Measurements from ENCODE around the gene SNRK. TPM values are rescaled to one million over a fixed set of nuclear protein-coding genes. Genes with fewer than 3 reads are reported as not detected.
A peak's percentile ranks its signal among the peaks of the same experiment; 100 is the strongest.

Gene SNRK
- total RNA-seq, 4 donors from 2014 or later = 30.7 to 50.4 (median 45.8) TPM

DNA sequence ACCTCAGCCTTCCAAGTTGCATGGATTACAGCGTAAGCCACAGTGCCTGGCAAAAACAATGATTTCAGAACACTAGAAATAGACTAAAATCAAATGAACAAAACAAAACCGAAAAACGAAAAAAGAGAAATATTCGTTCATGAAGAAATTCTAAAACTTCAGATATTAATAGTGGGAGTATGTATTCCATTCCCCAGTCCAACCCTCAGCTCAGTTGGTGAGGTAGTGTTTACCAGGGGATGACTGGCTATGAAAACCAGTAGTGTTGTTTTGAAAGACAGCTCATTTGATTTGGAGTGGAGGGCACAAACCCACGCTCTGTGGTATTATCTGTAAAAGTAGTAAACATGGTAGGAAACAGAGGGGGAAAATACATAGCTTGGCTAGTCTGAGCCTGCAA, 6.8 kb upstream of the SNRK start:
- no peak overlapping the region for H3K4me3 ChIP-seq
- no peak for DNase-seq (ENCODE audit: extremely low spot score)
- WGBS = 95% methylated on average over 5 of the region's 5 CpGs
- no peaks in the 10 kb centered on the region for H3K4me1 ChIP-seq
- intact Hi-C loops (cut with DNase I) = no loop called here
- no peaks in the 10 kb centered on the region for H3K9me3 ChIP-seq
- no peaks in the 10 kb centered on the region for H3K36me3 ChIP-seq
- no peaks in the 10 kb centered on the region for H3K27me3 ChIP-seq
- H3K27ac ChIP-seq (replicated peaks in 1 of 4) = no peak overlapping the region
- TF ChIP-seq, protein P1, sequence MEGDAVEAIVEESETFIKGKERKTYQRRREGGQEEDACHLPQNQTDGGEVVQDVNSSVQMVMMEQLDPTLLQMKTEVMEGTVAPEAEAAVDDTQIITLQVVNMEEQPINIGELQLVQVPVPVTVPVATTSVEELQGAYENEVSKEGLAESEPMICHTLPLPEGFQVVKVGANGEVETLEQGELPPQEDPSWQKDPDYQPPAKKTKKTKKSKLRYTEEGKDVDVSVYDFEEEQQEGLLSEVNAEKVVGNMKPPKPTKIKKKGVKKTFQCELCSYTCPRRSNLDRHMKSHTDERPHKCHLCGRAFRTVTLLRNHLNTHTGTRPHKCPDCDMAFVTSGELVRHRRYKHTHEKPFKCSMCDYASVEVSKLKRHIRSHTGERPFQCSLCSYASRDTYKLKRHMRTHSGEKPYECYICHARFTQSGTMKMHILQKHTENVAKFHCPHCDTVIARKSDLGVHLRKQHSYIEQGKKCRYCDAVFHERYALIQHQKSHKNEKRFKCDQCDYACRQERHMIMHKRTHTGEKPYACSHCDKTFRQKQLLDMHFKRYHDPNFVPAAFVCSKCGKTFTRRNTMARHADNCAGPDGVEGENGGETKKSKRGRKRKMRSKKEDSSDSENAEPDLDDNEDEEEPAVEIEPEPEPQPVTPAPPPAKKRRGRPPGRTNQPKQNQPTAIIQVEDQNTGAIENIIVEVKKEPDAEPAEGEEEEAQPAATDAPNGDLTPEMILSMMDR (IDR thresholded peaks at IDR 0.05) = no peak
- TF ChIP-seq POLR2A (IDR thresholded peaks at IDR 0.05; ENCODE audit: low read depth) (no peak), POLR2AphosphoS5 (IDR thresholded peaks at IDR 0.05) (no peak), EP300 (IDR thresholded peaks at IDR 0.05) (no peak)

DNA sequence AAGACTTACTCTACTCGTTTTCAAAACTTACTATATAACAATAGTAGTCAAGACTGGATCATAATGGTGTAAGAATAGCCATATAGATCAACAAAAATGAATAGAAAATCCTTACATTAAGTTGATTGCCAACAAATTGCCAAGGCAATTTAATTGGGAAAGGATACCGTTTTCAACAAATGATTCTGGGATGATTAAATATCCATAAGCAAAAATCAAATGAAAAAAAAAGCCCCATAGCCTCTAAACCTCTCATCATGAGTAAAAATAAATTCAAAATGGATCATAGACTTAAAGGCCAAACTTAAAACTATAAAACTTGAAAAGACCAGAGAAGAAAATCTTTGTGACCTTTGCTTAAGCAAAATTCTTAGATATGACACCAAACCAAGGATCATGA, 5.3 kb upstream of the SNRK start:
- intact Hi-C loops (cut with DNase I) = loop anchor here (10.0 kb wide), 2 partner anchors 116 to 224 kb away; no protein-coding TSS in a partner anchor
- WGBS = 76% methylated on average over 2 of the region's 2 CpGs
- H3K9me3 ChIP-seq = no peaks in the 10 kb centered on the region

DNA sequence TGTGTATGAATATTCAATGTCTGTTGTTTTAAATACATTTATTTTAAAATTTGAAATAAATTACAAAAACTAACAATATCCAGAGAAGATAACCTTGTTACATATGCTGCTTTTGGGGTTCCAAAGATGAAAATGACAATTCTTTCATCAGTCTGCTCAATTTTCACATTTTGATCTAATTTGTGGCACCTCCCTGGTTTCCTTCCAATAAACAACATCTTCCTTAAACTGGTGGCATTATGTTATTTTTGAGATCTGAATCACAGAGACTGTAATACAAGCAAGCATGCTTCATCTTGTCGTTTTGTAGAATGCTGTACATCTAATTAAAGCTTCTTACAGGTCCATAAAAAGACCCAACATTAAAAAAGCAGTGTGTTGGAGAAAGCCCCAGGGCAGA, 2.2 kb upstream of the SNRK start:
- Histone ChIP-seq H3K9me3 (no peaks in the 10 kb centered on the region), H3K36me3 (no peaks in the 10 kb centered on the region), H3K27me3 (no peaks in the 10 kb centered on the region), H3K4me1 (peaks cover 15 to 28% (median 26%) of the 10 kb centered on the region in 4 donors), H3K27ac (replicated peaks in 1 of 4) (no peak overlapping the region), H3K4me3 (no peak overlapping the region)
- 70% methylated on average over 1 of the region's 1 CpG for WGBS
- TF ChIP-seq POLR2AphosphoS5 (IDR thresholded peaks at IDR 0.05) (no peak), EP300 (IDR thresholded peaks at IDR 0.05) (no peak), POLR2A (IDR thresholded peaks at IDR 0.05; ENCODE audit: low read depth) (no peak)
- no peak for DNase-seq (ENCODE audit: extremely low spot score)
- intact Hi-C loops (cut with DNase I) = loop anchor here (10.0 kb wide), 2 partner anchors 119 to 221 kb away; no protein-coding TSS in a partner anchor

More for the DNA sequence above, 5.3 kb upstream of the SNRK start:
- peaks cover 3 to 6% (median 6%) of the 10 kb centered on the region in 4 donors for H3K4me1 ChIP-seq
- no peaks in the 10 kb centered on the region for H3K27me3 ChIP-seq
- TF ChIP-seq, protein P1 (IDR thresholded peaks at IDR 0.05) = no peak
- TF ChIP-seq EP300 (IDR thresholded peaks at IDR 0.05) (no peak), POLR2AphosphoS5 (IDR thresholded peaks at IDR 0.05) (no peak), POLR2A (IDR thresholded peaks at IDR 0.05; ENCODE audit: low read depth) (no peak)
- no peaks in the 10 kb centered on the region for H3K36me3 ChIP-seq
- H3K27ac ChIP-seq (replicated peaks in 1 of 4) = no peak overlapping the region
- DNase-seq (ENCODE audit: extremely low spot score) = no peak
- no peak overlapping the region for H3K4me3 ChIP-seq

DNA sequence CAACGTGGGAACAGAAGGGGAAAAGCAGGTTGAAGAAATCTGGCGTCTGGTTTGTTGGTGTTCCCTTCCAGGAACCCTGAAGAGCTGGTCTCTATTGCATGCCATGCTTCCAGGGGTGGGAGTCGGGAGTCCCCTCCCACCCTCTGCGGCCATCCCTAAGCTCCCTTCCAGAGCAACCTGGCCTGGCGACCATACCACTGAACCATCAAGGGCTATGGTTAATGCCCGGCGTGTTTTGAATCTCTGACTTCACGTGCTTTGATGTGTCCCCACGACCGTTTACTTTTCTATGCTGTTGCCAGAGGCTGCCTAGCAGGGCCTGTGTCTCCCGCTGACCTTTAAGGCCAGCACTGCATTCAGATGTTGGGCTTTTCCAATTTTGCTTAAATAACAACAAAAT, 696 bp upstream of the SNRK start:
- peak overlapping the region; percentile 62 to 92 (median 70) for H3K4me3 ChIP-seq
- no peak for DNase-seq (ENCODE audit: extremely low spot score)
- H3K36me3 ChIP-seq = no peaks in the 10 kb centered on the region
- no peak for TF ChIP-seq POLR2A (IDR thresholded peaks at IDR 0.05; ENCODE audit: low read depth)
- no peak for TF ChIP-seq EP300 (IDR thresholded peaks at IDR 0.05)
- TF ChIP-seq, protein P1 (IDR thresholded peaks at IDR 0.05) = no peak
- TF ChIP-seq POLR2AphosphoS5 (IDR thresholded peaks at IDR 0.05) = no peak
- peak overlapping the region; percentile 86 to 96 (median 90) for H3K27ac ChIP-seq (replicated peaks in 1 of 4)
- WGBS = 39% methylated on average over 9 of the region's 11 CpGs
- H3K4me1 ChIP-seq = peaks cover 29 to 43% (median 41%) of the 10 kb centered on the region in 4 donors
- intact Hi-C loops (cut with DNase I) = loop anchor here (10.0 kb wide), 2 partner anchors 121 to 219 kb away; no protein-coding TSS in a partner anchor
- H3K27me3 ChIP-seq = no peaks in the 10 kb centered on the region
- H3K9me3 ChIP-seq = no peaks in the 10 kb centered on the region

DNA sequence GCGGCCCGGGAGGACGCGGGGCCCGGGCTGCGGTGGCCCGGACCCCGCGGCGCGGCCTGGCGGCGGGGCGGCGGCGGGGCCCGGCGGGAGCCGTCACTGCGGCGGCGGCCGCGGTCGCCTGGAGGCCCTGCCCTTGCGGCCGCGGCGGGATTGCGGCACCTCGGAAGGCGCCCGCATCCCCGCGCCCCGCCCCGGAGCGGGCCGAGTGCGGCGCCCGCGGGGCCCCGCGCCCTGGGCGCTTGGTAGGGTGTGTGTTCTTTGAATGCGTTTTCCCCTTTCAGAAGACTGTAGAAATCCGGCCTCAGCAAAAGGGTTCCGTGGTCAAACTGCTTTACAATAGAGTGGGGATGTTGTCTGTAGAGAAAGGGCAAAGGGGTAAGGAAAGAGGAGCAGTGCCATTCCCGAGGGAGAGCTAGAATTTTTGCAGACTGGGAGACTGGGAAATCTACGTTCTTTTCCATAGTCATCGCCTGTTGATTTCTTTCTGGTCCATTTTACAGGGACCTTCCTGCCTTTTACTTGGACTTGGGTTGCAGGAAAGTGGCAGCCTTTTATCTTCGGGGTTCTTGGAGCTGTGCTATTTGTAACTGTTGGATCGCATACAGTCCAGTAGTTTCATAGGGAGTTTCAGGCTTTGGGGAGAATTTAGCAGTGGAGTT, 630 bp downstream of the SNRK start:
- Histone ChIP-seq H3K36me3 (no peaks in the 10 kb centered on the region), H3K4me3 (peak overlapping the region; percentile 62 to 92 (median 70)), H3K27ac (replicated peaks in 1 of 4) (peak overlapping the region; percentile 86 to 96 (median 91)), H3K9me3 (no peaks in the 10 kb centered on the region), H3K27me3 (no peaks in the 10 kb centered on the region), H3K4me1 (peaks cover 42 to 56% (median 54%) of the 10 kb centered on the region in 4 donors)
- intact Hi-C loops (cut with DNase I) = loop anchor here (10.0 kb wide), 2 partner anchors 122 to 218 kb away; no protein-coding TSS in a partner anchor
- TF ChIP-seq EP300 (IDR thresholded peaks at IDR 0.05) = no peak
- TF ChIP-seq, protein P1 (IDR thresholded peaks at IDR 0.05) = no peak
- TF ChIP-seq POLR2A (IDR thresholded peaks at IDR 0.05; ENCODE audit: low read depth) = no peak
- no peak for TF ChIP-seq POLR2AphosphoS5 (IDR thresholded peaks at IDR 0.05)
- 2% methylated on average over 8 of the region's 54 CpGs for WGBS
- DNase-seq (ENCODE audit: extremely low spot score) = no peak

Data from esophagus muscularis mucosa (tissue), 4 donors.